Activated CD4-positive, alpha-beta T cell treated with anti-CD3 and anti-CD28 coated beads for 36 hours (primary cell): ENCODE data around the gene SIGLEC12. TPM values are rescaled to one million over a fixed set of nuclear protein-coding genes. Genes with fewer than 3 reads are reported as not detected.

Experiments
- ATAC-seq: fragments of 200-7000 bp; cut with Tn5 transposase; one replicate; pipeline ENCODE4 v1.10.0; 2021; ENCODE audit warnings: mild to moderate bottlenecking, moderate library complexity
- CTCF ChIA-PET: fragments of 350-600 bp; sonication (Branson Sonifier 250); formaldehyde crosslinking; loops from one replicate; lab custom pipeline; 2021; ENCODE audit warnings: antibody characterized with exemption; lab: Charles Lee
- POLR2A ChIA-PET: fragments of 350-600 bp; sonication (Branson Sonifier 250); formaldehyde crosslinking; loops from one replicate; lab custom pipeline; 2021; ENCODE audit warnings: antibody characterized with exemption, inconsistent platforms; lab: Charles Lee
- DNase-seq: peaks from one replicate; pipeline ENCODE4 v3.0.0-alpha.2; 2020
- H3K27ac Mint-ChIP-seq: one replicate; pipeline ENCODE4 v1.8.0; 2021; ENCODE audit warnings: mixed read lengths
- H3K27me3 Mint-ChIP-seq: one replicate; pipeline ENCODE4 v1.8.0; 2021; ENCODE audit warnings: mixed read lengths
- H3K36me3 Mint-ChIP-seq: one replicate; pipeline ENCODE4 v1.8.0; 2021; ENCODE audit warnings: low read depth, mixed read lengths
- H3K4me1 Mint-ChIP-seq: one replicate; pipeline ENCODE4 v1.8.0; 2021; ENCODE audit warnings: mixed read lengths
- H3K4me3 Mint-ChIP-seq: one replicate; pipeline ENCODE4 v1.8.0; 2021; ENCODE audit warnings: mild to moderate bottlenecking, moderate library complexity, mixed read lengths
- H3K9me3 Mint-ChIP-seq: one replicate; pipeline ENCODE4 v1.8.0; 2021; ENCODE audit warnings: low read depth, mixed read lengths
- intact Hi-C, 2 experiments: fragments of 100-400 bp; cut with DNase I in 1 of 2; cut with micrococcal nuclease in 1 of 2; formaldehyde crosslinking; loops; one replicate each; pipeline versions ENCODE4 v1.14.2 to v1.15.1; 2022 to 2024; cut with DNase I, micrococcal nuclease
- total RNA-seq, 2 experiments: library from RNA; stranded (reverse); gene quantifications; one replicate each; pipeline ENCODE4 v1.2.3, GENCODE V29; 2021

The SIGLEC12 gene
- total RNA-seq, 2 experiments from 2014 or later, result 1.2 to 1.9 TPM

DNA sequence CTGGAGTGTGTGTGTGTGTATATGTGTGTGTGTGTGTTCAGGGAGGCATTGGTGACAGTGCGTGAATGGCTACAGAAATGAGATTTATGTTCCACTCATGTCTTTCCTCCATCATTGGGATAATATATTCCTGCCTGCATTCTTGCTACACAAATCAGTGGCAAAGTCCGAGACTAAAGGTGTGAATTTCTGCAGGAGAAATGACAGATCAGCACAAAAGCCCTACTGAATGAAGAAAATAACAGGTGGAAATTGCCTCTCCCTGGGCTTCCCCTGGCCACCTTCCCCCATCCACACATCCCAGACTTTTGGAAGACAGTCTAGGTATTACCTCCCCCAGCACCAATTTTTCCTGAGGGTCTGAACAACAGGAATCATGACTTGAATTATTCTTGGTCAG is 19.8 kb upstream of the SIGLEC12 start:
- intact Hi-C loops, result no loop called here
- POLR2A ChIA-PET, result no interaction called here
- Mint-ChIP-seq H3K36me3 (no peaks in the 10 kb centered on the region), H3K4me1 (peaks cover 7% of the 10 kb centered on the region), H3K27ac (no peak overlapping the region), H3K27me3 (peaks cover 18% of the 10 kb centered on the region), H3K4me3 (no peak overlapping the region), H3K9me3 (peaks cover 3% of the 10 kb centered on the region)
- DNase-seq (no peak), ATAC-seq (no peak)
- CTCF ChIA-PET, result no interaction called here

DNA sequence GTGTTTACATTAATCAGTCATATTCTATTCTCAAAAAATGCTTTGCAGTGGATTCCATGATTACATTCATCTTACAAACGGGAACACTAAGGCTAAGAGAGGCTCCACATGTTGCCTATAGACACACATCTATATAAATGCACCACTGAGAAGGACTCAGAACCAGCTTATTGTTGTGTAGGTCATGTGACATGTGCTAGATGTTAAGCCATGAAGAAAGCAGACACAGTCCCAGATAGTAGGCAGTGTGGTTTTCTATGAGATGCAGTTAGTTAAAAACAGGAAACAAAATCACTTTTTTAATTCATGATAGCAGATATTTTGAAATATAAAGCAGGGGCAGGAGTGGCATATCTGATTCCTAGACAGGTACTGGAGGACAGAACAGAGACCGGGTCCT is 19.1 kb upstream of the SIGLEC12 start:
- peaks cover 18% of the 10 kb centered on the region for H3K27me3 Mint-ChIP-seq
- CTCF ChIA-PET, result no interaction called here

GRCh38 chr19:51514866-51515481 is 13.4 kb upstream of the SIGLEC12 start:
- no peak overlapping the region for H3K4me3 Mint-ChIP-seq
- ATAC-seq (peak; percentile 73), DNase-seq (peak; percentile 41)
- H3K27ac Mint-ChIP-seq, result no peak overlapping the region
- no peaks in the 10 kb centered on the region for H3K36me3 Mint-ChIP-seq
- H3K27me3 Mint-ChIP-seq, result peaks cover 17% of the 10 kb centered on the region
- peaks cover 3% of the 10 kb centered on the region for H3K9me3 Mint-ChIP-seq
- ChIA-PET CTCF (interaction anchor here (0.7 to 4.3 kb wide), 31 partner anchors 8 to 176 kb away, joined by 3 to 101 read pairs (median 4); partner anchors contain the start of genes SIGLEC10 and SIGLEC6), POLR2A (no interaction called here)
- peaks cover 19% of the 10 kb centered on the region for H3K4me1 Mint-ChIP-seq
- intact Hi-C loops, result loop anchor here (1.0 to 10.0 kb wide), 5 partner anchors 42 to 180 kb away; no protein-coding TSS in a partner anchor

More for the DNA sequence above, 19.1 kb upstream of the SIGLEC12 start:
- peaks cover 7% of the 10 kb centered on the region for H3K4me1 Mint-ChIP-seq
- H3K9me3 Mint-ChIP-seq, result peaks cover 3% of the 10 kb centered on the region
- POLR2A ChIA-PET, result no interaction called here
- intact Hi-C loops, result no loop called here
- DNase-seq (no peak), ATAC-seq (no peak)
- no peak overlapping the region for H3K27ac Mint-ChIP-seq
- H3K36me3 Mint-ChIP-seq, result no peaks in the 10 kb centered on the region
- no peak overlapping the region for H3K4me3 Mint-ChIP-seq

DNA sequence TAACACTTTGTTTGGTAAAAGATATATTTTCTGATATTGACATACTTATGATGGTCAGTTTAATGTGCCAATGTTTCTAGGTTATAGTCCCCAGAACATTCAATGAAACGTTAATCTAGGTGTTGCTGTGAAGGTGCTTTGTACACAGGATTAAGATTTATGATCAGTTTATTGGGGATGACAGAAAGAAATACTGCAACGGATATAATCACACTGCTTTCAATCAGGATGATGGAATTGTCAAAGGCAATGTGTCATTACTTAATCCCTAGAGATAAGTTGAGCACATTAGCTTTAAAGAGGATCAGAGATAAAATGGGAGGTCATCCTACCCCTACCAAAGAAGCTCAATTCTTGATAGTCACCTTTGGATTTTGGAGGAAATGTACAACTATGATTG is 12.4 kb upstream of the SIGLEC12 start:
- no peak for ATAC-seq

DNA sequence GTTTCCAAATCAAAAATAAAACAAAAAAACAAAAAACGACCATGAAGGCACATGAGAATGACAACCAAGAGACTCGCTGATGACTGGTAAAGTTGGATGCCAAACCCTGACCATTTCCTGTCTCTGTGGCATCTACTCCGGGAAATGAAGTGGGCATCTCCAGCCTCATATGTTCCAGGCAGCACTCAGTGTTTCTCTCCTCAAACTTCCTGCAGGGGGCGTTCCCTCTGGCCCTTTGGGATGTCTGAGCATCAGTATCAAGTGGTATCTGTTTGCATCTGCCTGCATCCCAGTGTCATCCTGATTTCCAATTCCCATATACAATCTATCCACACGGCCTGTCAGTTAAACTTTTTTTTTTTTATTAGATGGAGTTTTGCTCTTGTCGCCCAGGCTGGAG is 9.8 kb upstream of the SIGLEC12 start:
- no peak overlapping the region for H3K4me3 Mint-ChIP-seq
- no peak for ATAC-seq
- H3K4me1 Mint-ChIP-seq, result peaks cover 16% of the 10 kb centered on the region
- POLR2A ChIA-PET, result no interaction called here
- H3K36me3 Mint-ChIP-seq, result no peaks in the 10 kb centered on the region
- intact Hi-C loops, result loop anchor here (5.0 to 10.0 kb wide), 2 partner anchors 146 to 177 kb away; no protein-coding TSS in a partner anchor
- CTCF ChIA-PET, result interaction anchor here (1.0 to 2.3 kb wide), 3 partner anchors 11 to 38 kb away, joined by 3 to 9 read pairs (median 4); no protein-coding TSS in a partner anchor
- no peak overlapping the region for H3K27ac Mint-ChIP-seq
- peaks cover 11% of the 10 kb centered on the region for H3K27me3 Mint-ChIP-seq
- peak; percentile 54 for DNase-seq
- H3K9me3 Mint-ChIP-seq, result no peaks in the 10 kb centered on the region

More for the DNA sequence above, 12.4 kb upstream of the SIGLEC12 start:
- Mint-ChIP-seq H3K9me3 (peaks cover 3% of the 10 kb centered on the region), H3K36me3 (no peaks in the 10 kb centered on the region), H3K4me1 (peaks cover 19% of the 10 kb centered on the region), H3K4me3 (no peak overlapping the region), H3K27ac (no peak overlapping the region), H3K27me3 (peaks cover 16% of the 10 kb centered on the region)
- POLR2A ChIA-PET, result no interaction called here
- CTCF ChIA-PET, result interaction anchor here (0.7 to 4.3 kb wide), 18 partner anchors 9 to 254 kb away, joined by 3 to 101 read pairs (median 4); partner anchors contain the start of genes CEACAM18 and ZNF175
- no peak for DNase-seq
- intact Hi-C loops, result loop anchor here (2.0 to 10.0 kb wide), 3 partner anchors 143 to 179 kb away; no protein-coding TSS in a partner anchor

- Mint-ChIP-seq H3K4me1 (peaks cover 14% of the 10 kb centered on the region), H3K36me3 (no peaks in the 10 kb centered on the region), H3K27ac (no peak overlapping the region), H3K27me3 (peaks cover 11% of the 10 kb centered on the region), H3K4me3 (no peak overlapping the region), H3K9me3 (no peaks in the 10 kb centered on the region)
- ChIA-PET CTCF (interaction anchor here (0.6 to 2.3 kb wide), 4 partner anchors 21 to 1838 kb away, joined by 3 to 9 read pairs (median 4); no protein-coding TSS in a partner anchor), POLR2A (interaction anchor here (0.6 to 0.7 kb wide), 2 partner anchors 162 to 693 kb away, joined by 3 to 4 read pairs; no protein-coding TSS in a partner anchor)
- no peak for DNase-seq
- intact Hi-C loops, result loop anchor here (5.0 to 10.0 kb wide), 2 partner anchors 147 to 175 kb away; no protein-coding TSS in a partner anchor
- no peak for ATAC-seq
Measured at GRCh38 chr19:51509823-51510660, 8.4 kb upstream of the SIGLEC12 start.

DNA sequence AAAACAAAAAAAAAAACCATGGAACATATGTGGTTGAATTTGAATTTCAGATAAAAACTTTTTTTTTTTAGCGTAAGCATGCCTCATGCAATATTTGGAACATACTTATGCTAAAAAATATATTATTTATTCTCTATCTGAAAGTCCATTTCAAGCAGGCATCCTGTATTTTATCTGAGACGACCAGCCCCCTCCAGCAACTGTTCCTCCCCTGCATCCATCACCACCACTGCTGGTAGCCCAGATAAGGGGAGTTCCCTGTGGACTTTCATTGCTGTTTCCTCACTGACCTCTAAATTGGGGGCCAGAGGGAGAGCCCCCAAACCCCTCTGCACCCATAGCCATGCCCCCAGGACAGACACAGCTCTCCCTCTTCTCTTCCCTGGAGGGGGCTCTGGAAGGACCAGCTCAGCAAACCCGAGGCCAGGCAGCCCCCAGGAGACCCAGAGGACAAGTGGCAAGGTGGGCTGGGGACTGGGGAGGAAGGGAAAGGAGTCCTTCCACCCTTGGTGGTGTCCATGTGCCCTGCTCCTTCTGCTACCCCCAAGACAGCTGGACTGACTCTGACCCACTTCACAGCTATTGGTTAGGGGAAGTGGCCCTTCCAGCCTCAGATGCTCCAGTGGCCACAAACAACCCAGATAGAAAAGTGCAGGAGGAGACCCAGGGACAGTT is 6.6 kb upstream of the SIGLEC12 start:
- Mint-ChIP-seq H3K4me3 (no peak overlapping the region), H3K27ac (no peak overlapping the region), H3K36me3 (no peaks in the 10 kb centered on the region), H3K4me1 (peaks cover 11% of the 10 kb centered on the region), H3K27me3 (peaks cover 9% of the 10 kb centered on the region), H3K9me3 (peaks cover 7% of the 10 kb centered on the region)
- CTCF ChIA-PET, result interaction anchor here (0.6 kb wide), 1 partner anchor 62 kb away, joined by 3 read pairs; no protein-coding TSS in a partner anchor
- DNase-seq, result no peak
- ATAC-seq, result no peak
- POLR2A ChIA-PET, result no interaction called here
- intact Hi-C loops, result no loop called here

GRCh38 chr19:51507640-51508058 is 6.0 kb upstream of the SIGLEC12 start:
- CTCF ChIA-PET, result interaction anchor here (0.6 to 1.6 kb wide), 3 partner anchors 8 to 618 kb away, joined by 3 to 9 read pairs (median 4); no protein-coding TSS in a partner anchor
- peaks cover 11% of the 10 kb centered on the region for H3K4me1 Mint-ChIP-seq

DNA sequence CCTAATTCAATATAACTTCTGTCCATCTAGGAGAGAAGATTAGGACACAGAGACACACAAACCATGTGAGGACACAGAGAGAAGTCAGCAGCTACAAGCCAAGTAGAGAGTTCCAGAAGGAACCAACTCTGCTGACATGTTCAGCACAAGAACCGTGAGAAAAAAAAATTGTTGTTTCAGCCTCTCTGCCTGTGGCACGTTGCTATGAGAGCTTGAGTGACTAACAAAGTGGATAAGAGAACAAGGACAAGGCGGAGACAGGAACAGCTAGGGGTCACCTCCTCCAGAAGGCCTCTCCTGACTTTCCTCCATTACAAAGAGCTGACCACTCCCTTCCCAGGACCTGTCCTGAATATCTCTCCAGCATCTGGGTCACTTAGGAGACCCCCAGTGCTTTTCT is 5.6 kb upstream of the SIGLEC12 start:
- ChIA-PET POLR2A (no interaction called here), CTCF (interaction anchor here (0.6 to 1.6 kb wide), 3 partner anchors 8 to 618 kb away, joined by 3 to 9 read pairs (median 4); no protein-coding TSS in a partner anchor)
- intact Hi-C loops, result no loop called here
- H3K4me1 Mint-ChIP-seq, result peaks cover 11% of the 10 kb centered on the region
- H3K36me3 Mint-ChIP-seq, result no peaks in the 10 kb centered on the region
- no peak overlapping the region for H3K27ac Mint-ChIP-seq
- H3K4me3 Mint-ChIP-seq, result no peak overlapping the region
- peaks cover 10% of the 10 kb centered on the region for H3K9me3 Mint-ChIP-seq
- ATAC-seq, result no peak
- peaks cover 9% of the 10 kb centered on the region for H3K27me3 Mint-ChIP-seq
- DNase-seq, result no peak

More at GRCh38 chr19:51507640-51508058, 6.0 kb upstream of the SIGLEC12 start:
- no peak overlapping the region for H3K4me3 Mint-ChIP-seq
- peaks cover 10% of the 10 kb centered on the region for H3K9me3 Mint-ChIP-seq
- POLR2A ChIA-PET, result no interaction called here
- no peak overlapping the region for H3K27ac Mint-ChIP-seq
- H3K27me3 Mint-ChIP-seq, result peaks cover 9% of the 10 kb centered on the region
- intact Hi-C loops, result no loop called here
- no peaks in the 10 kb centered on the region for H3K36me3 Mint-ChIP-seq
- DNase-seq, result no peak
- no peak for ATAC-seq

DNA sequence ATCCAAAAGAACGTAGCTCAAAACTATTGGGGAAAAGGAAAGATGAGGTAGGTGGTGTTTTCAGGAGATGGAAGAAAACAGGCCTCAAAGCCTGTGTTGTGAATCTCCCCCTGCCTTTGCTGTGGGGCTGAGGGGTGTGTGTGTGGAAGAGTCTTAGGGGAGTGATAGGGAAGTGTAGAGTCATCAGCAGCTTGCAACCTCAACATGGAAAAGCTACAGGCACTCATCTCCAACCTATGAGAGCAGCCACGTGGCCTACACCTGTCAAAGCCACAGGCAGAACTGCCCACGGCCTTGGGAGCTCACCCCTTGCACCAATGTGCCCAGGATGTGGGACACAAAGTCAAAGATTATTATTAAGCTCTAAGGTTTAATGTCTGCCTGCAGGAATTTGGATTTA is 4.3 kb upstream of the SIGLEC12 start:
- no peak for ATAC-seq
- H3K27ac Mint-ChIP-seq, result no peak overlapping the region
- peaks cover 15% of the 10 kb centered on the region for H3K4me1 Mint-ChIP-seq
- peaks cover 4% of the 10 kb centered on the region for H3K27me3 Mint-ChIP-seq
- no peak overlapping the region for H3K4me3 Mint-ChIP-seq
- no peaks in the 10 kb centered on the region for H3K36me3 Mint-ChIP-seq
- ChIA-PET CTCF (interaction anchor here (0.6 to 4.2 kb wide), 3 partner anchors 9 to 228 kb away, joined by 3 to 27 read pairs (median 9); no protein-coding TSS in a partner anchor), POLR2A (no interaction called here)
- no peak for DNase-seq
- intact Hi-C loops, result no loop called here
- H3K9me3 Mint-ChIP-seq, result peaks cover 10% of the 10 kb centered on the region
